Spleen (tissue), 7 donors: ENCODE measurements around the gene SIM2.

ENCODE experiments used
- CTCF ChIP-seq, 11 experiments: fragments of 200-600 bp in 7 of 11; fragments of 450-650 bp in 4 of 11; sonication (generic) in 4 of 11; IDR thresholded peaks in 8 of 11; conservative IDR thresholded peaks in 3 of 11; 1 replicate in 7 of 11; 2 replicates in 4 of 11; pipeline versions ENCODE4 v1.4.0 to v1.8.0; 2016 to 2021; ENCODE audit warnings: antibody characterized with exemption in 11 of 11, inconsistent platforms in 4 of 11, mild to moderate bottlenecking in 1 of 11
- POLR2A ChIP-seq, 3 donors: fragments of 450-650 bp; IDR thresholded peaks; one replicate each; pipeline ENCODE4 v1.5.1; 2017; ENCODE audit warnings: antibody characterized with exemption in 3 of 3, mild to moderate bottlenecking in 1 of 3
- donor health status: DM: no; HTN: no; CAD: no; lungs with moderate emphysema.
- donor health status: DM: no; HTN: no; CAD: no.
- donor health status: DM: no; HTN: no; CAD: no.

GRCh38 chr21:36741506-36741905 is 42.6 kb downstream of the SIM2 start:
- no peak for TF ChIP-seq CTCF (IDR thresholded peaks at IDR 0.05 in 8 of 11, conservative IDR thresholded peaks at IDR 0.05 in 3 of 11)
- TF ChIP-seq POLR2A (IDR thresholded peaks at IDR 0.05) = no peak
